Ascending aorta (tissue), 2 donors: ENCODE data around the gene SYPL1. TPM values are rescaled to one million over a fixed set of nuclear protein-coding genes. Genes with fewer than 3 reads are reported as not detected.

ENCODE experiments used
- DNase-seq, 2 donors: peaks; one replicate each; pipeline ENCODE4 v3.0.0-alpha.2; 2019; ENCODE audit warnings: low spot score in 2 of 2
- H3K27ac ChIP-seq, 2 donors: fragments of 200-600 bp; sonication (generic); one replicate each; pipeline ENCODE4 v1.5.1; 2016 to 2017; ENCODE audit warnings: mild to moderate bottlenecking in 1 of 2
- H3K27me3 ChIP-seq: fragments of 200-600 bp; sonication (generic); one replicate; pipeline ENCODE4 v1.5.1; 2017
- H3K36me3 ChIP-seq, 2 donors: fragments of 200-600 bp; sonication (generic); one replicate each; pipeline ENCODE4 v1.5.1; 2016
- H3K4me1 ChIP-seq, 2 donors: fragments of 200-600 bp; sonication (generic); one replicate each; pipeline ENCODE4 v1.5.1; 2016 to 2017; ENCODE audit warnings: mild to moderate bottlenecking in 1 of 2
- H3K4me3 ChIP-seq, 2 donors: fragments of 200-600 bp; sonication (generic); one replicate each; pipeline ENCODE4 v1.5.1; 2016 to 2017; ENCODE audit warnings: mild to moderate bottlenecking in 1 of 2
- H3K9me3 ChIP-seq, 2 donors: fragments of 200-600 bp; sonication (generic); one replicate each; pipeline ENCODE4 v1.5.1; 2016
- CTCF ChIP-seq, 3 experiments: fragments of 200-600 bp in 2 of 3; fragments of 450-650 bp in 1 of 3; sonication (generic) in 2 of 3; IDR thresholded peaks; one replicate each; pipeline ENCODE4 v1.5.1; 2016 to 2019; ENCODE audit warnings: antibody characterized with exemption in 3 of 3, mild to moderate bottlenecking in 1 of 3, moderate library complexity in 1 of 3
- intact Hi-C: fragments of 100-400 bp; cut with DNase I; formaldehyde crosslinking; loops from one replicate; pipeline ENCODE4 v1.15.1; 2023
- total RNA-seq: library from RNA; depleted of rRNA; stranded (reverse); fragments of >200 nt; gene quantifications from one replicate; pipeline ENCODE4 v1.1.0, GENCODE V29; 2016

The SYPL1 gene
- total RNA-seq, 1 donor from 2014 or later: 17.5 TPM

DNA sequence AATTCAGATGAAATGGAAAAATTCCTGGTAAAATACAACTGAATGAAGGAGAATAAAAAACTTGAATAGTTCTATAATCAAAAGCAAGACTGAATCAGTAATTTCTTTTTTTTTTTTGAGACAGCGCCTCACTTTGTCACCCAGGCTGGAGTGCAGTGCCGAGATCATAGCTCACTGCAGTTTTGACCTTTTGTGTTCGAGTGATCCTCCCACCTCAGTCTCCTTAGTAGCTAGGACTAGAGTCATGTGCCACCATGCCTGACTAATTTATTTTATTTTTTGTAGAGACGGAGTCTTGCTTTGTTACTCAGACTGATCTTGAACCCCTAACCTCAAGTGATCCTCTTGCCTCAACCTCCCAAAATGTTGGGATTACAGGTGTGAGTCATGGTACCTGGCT, 26.1 kb downstream of the SYPL1 start:
- intact Hi-C loops: no loop called here
- no peak for DNase-seq

GRCh38 chr7:106085015-106085414, 27.1 kb downstream of the SYPL1 start:
- no peak for TF ChIP-seq CTCF (IDR thresholded peaks at IDR 0.05)
- H3K36me3 ChIP-seq: peaks cover 11 to 18% of the 10 kb centered on the region in 2 donors
- DNase-seq: no peak
- no peak overlapping the region for H3K4me3 ChIP-seq
- H3K9me3 ChIP-seq: no peaks in the 10 kb centered on the region
- no peaks in the 10 kb centered on the region for H3K27me3 ChIP-seq
- intact Hi-C loops: no loop called here
- H3K4me1 ChIP-seq: no peaks in the 10 kb centered on the region
- H3K27ac ChIP-seq: no peak overlapping the region

More for the DNA sequence above, 26.1 kb downstream of the SYPL1 start:
- Histone ChIP-seq H3K36me3 (peaks cover 20 to 27% of the 10 kb centered on the region in 2 donors), H3K27ac (no peak overlapping the region), H3K27me3 (no peaks in the 10 kb centered on the region), H3K4me1 (no peaks in the 10 kb centered on the region), H3K9me3 (no peaks in the 10 kb centered on the region), H3K4me3 (no peak overlapping the region)
- no peak for TF ChIP-seq CTCF (IDR thresholded peaks at IDR 0.05)

DNA sequence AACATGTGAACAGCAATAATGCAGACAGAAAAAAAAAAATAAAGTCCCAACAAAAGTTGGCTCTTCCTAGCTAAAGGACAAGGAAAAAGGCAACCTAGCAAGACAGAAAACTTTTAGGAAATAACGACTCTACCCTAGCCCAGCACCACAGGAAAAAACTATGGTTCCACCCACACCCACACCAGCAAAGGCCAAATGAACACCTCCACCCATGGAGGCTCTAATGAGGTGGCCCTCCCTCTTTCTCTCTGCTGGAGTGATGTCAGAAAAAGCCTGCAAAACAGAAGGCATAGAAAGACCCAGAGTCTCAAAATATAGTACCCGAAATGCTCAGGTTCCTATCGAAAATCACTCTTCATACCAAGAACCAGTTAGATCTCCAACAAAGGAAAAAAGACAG, 28.4 kb downstream of the SYPL1 start:
- intact Hi-C loops: no loop called here
- no peak for DNase-seq

DNA sequence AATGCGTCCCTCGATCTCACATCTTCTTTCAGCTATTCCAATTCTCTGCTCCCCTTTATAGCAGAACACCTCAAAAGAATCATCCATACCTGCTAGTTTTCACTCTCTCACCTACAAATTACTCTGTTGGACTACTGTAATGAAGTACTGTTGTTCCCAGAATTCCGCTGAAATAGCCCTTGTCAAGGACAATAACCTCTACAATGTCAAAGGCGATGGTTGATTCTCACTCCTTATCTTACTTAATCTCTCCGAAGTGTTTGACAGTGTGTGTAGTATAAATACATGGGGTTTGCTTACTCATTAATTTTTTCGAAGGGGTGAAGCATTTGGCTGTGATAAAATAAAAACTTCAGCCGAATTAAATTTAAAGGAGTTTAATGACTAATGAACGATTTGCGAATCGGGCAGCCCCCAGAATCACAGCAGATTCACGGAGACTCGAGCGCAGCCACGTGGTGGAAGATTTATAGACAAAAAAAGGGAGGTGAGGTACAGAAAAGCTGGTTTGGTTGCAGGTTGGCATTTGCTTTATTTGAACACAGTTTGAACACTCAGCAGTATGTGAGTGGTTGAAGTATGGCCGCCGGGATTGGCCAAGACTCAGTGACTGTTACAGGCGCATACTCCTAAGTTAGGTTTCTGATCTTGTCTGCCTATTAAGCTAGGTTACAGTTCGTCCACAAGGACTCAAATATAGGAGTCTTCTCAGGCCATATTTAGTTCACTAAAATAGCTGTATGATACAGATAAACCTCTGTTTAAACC, 29.8 kb downstream of the SYPL1 start:
- DNase-seq: no peak
- Histone ChIP-seq H3K27ac (no peak overlapping the region), H3K27me3 (no peaks in the 10 kb centered on the region), H3K36me3 (no peaks in the 10 kb centered on the region), H3K9me3 (no peaks in the 10 kb centered on the region), H3K4me1 (no peaks in the 10 kb centered on the region), H3K4me3 (no peak overlapping the region)
- intact Hi-C loops: no loop called here
- no peak for TF ChIP-seq CTCF (IDR thresholded peaks at IDR 0.05)

More for the DNA sequence above, 28.4 kb downstream of the SYPL1 start:
- peaks cover 0 to 6% of the 10 kb centered on the region in 2 donors for H3K36me3 ChIP-seq
- TF ChIP-seq CTCF (IDR thresholded peaks at IDR 0.05): no peak
- no peak overlapping the region for H3K4me3 ChIP-seq
- H3K4me1 ChIP-seq: no peaks in the 10 kb centered on the region
- no peak overlapping the region for H3K27ac ChIP-seq
- no peaks in the 10 kb centered on the region for H3K9me3 ChIP-seq
- H3K27me3 ChIP-seq: no peaks in the 10 kb centered on the region

DNA sequence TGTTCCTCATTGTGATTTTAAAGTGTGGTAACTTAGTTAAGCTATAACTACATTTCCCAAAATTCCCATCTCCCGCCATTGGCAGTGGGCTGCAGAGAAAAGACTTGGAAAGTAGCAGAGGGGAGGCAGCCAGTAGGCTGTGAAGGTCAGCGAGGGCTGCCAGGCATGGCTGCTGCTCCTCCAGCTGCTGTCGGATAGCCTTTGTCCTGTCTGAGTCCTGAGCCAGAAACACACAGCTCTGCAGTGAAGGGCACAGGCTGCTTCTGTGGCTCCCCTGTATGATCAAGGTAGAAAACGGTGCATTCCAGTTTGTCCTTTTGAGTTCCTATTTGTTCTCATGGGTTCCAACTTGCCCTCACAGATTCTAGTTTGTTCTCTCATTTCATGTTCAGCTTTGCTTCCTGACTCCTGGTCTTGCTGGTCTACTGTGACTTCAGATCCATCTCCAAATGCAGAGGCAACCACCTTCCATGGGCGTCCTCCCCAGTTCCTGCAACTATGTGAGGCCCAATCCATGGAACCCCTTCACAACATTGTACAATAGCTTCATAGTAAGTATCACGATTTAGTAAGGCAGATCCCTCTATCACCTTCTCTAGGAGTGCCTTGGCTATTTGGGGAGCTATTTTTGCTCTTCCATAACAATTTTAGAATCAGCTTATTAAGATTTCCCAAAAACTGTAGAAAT, 31.7 kb downstream of the SYPL1 start:
- no peak overlapping the region for H3K4me3 ChIP-seq
- TF ChIP-seq CTCF (IDR thresholded peaks at IDR 0.05): no peak
- no peaks in the 10 kb centered on the region for H3K27me3 ChIP-seq
- no peak overlapping the region for H3K27ac ChIP-seq
- H3K9me3 ChIP-seq: no peaks in the 10 kb centered on the region
- no peak for DNase-seq
- H3K4me1 ChIP-seq: no peaks in the 10 kb centered on the region
- no peaks in the 10 kb centered on the region for H3K36me3 ChIP-seq
- intact Hi-C loops: no loop called here
